Measurements from ENCODE around the gene MKS1. TPM values are rescaled to one million over a fixed set of nuclear protein-coding genes. Genes with fewer than 3 reads are reported as not detected.

The MKS1 gene
- total RNA-seq, 4 donors from 2014 or later: 8.5 to 51.9 (median 18.3) TPM

DNA sequence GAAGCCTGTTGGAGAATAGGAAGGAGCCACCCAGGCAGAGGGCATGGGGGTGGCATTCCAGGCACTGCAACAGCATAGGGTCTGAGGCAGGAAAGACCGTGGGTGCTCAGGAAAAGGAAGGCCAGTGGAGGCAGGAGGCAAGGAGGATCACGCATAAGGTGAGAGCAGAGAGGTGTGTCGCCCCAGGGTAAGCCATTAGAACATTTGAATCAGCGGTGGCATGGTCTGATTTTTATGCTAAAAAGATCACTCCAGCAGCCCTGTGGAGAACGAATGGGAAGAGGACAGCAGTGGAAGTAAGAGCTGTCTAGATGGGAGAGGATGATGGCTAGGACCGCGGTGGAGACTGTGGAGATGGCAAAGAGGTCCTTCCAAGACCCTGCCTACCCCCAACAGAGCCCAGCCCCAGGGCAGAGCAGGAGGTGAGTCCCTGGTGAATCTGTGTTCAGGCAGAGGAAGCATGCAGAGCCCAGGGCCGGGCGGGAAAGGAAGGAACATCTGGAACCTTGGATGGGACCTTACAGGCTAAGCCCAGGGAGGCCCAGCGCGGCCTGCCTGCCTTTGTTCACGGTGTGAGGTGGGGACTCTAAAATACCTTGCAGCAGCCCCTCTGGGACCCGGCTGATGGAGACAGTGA, 27.2 kb upstream of the MKS1 start:
- intact Hi-C loops (cut with DNase I; ENCODE audit: low total_unique reads) (no loop called here), in situ Hi-C loops (cut with MboI; ENCODE audit: low pct_ligation_motif_present in 1 of 4, low pct_unique_long_range_greater_than_20kb in 1 of 4, low sequenced_read_pairs in 3 of 4) (loop anchor here in 1 of 4 donors (25.0 kb wide), 1 partner anchor 109 kb away; the partner anchor contains the start of gene OR4D1)
- 73 to 89% methylated on average over 7 to 13 of the region's 13 CpGs for WGBS, 2 donors (ENCODE audit: low coverage in 1 of 2)

DNA sequence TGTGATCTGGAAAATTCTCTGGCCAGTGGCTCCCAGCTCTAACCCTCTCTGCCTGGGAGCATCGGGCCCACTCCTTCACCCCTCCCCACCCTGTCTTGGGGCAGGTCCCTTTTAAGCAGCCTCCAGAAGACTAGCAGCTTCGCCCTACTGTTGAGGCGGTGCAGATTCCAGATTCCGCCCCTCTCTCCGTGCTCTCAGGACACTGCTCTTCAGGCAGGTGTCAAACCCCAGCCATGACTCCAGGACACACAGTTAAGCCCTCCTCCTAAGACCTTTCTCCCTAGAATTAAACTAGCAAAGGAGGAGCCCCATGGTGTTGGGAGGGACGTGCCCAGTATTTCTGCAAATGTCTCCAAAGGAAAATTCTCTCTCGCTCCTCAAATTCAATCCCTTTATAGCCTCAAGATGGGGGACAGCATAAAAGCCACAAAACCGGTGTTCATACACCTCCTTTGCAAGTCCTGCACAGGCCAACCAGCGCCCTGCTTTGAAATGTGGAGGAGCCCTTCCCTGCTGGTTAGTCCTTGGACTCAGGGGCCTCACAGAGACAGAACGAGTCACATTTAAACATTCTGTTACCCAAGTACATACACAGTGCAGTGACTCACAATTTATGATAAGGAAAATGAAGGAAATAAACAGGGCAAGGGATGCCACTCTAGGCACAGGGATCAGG, 26.5 kb upstream of the MKS1 start:
- Histone ChIP-seq H3K27me3 (peaks cover 52% of the 10 kb centered on the region), H3K36me3 (no peaks in the 10 kb centered on the region), H3K27ac (no peak overlapping the region), H3K4me1 (peaks cover 9 to 11% (median 10%) of the 10 kb centered on the region in 4 donors), H3K4me3 (no peak overlapping the region), H3K9me3 (no peaks in the 10 kb centered on the region)
- intact Hi-C loops (cut with DNase I; ENCODE audit: low total_unique reads): no loop called here
- WGBS, 2 donors (ENCODE audit: low coverage in 1 of 2): 40 to 57% methylated on average over 1 to 10 of the region's 10 CpGs
- no peak for DNase-seq
- TF ChIP-seq POLR2A (IDR thresholded peaks at IDR 0.05): no peak
- TF ChIP-seq CTCF (IDR thresholded peaks at IDR 0.05): no peak
- TF ChIP-seq POLR2AphosphoS5 (IDR thresholded peaks at IDR 0.05): no peak
- no peak for TF ChIP-seq EP300 (IDR thresholded peaks at IDR 0.05; ENCODE audit: low read depth)
- in situ Hi-C loops (cut with MboI; ENCODE audit: low pct_ligation_motif_present in 1 of 4, low pct_unique_long_range_greater_than_20kb in 1 of 4, low sequenced_read_pairs in 3 of 4): loop anchor here in 1 of 4 donors (25.0 kb wide), 1 partner anchor 108 kb away; the partner anchor contains the start of gene OR4D1

More for the DNA sequence above, 27.2 kb upstream of the MKS1 start:
- no peak for TF ChIP-seq CTCF (IDR thresholded peaks at IDR 0.05)
- TF ChIP-seq POLR2AphosphoS5 (IDR thresholded peaks at IDR 0.05): no peak
- no peak for TF ChIP-seq POLR2A (IDR thresholded peaks at IDR 0.05)
- TF ChIP-seq EP300 (IDR thresholded peaks at IDR 0.05; ENCODE audit: low read depth): no peak
- no peak overlapping the region for H3K27ac ChIP-seq
- DNase-seq: no peak
- H3K4me1 ChIP-seq: peaks cover 9 to 11% (median 10%) of the 10 kb centered on the region in 4 donors
- peaks cover 48% of the 10 kb centered on the region for H3K27me3 ChIP-seq
- H3K9me3 ChIP-seq: no peaks in the 10 kb centered on the region
- H3K36me3 ChIP-seq: no peaks in the 10 kb centered on the region
- no peak overlapping the region for H3K4me3 ChIP-seq

DNA sequence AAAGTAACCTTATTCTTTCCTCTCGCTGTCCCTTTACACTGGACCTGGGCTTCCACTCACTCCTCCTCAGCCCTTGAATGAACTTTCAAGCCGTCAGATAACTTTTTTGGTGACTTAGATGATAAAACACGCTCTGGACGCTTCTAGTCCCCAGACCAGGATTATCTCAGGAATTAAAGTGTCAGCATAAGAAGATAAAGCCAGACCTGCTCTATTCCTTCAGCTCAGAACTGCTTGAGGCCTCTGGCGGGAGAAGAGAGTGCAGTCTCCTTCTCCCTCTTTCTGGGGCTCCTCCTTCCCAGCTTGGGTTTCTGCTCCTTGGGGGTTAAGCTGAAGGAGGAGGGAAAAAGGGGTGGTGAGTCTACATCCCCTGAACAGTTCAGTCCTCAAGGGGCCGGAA, 25.9 kb upstream of the MKS1 start:
- TF ChIP-seq CTCF (IDR thresholded peaks at IDR 0.05): no peak
- TF ChIP-seq POLR2AphosphoS5 (IDR thresholded peaks at IDR 0.05): no peak
- no peak for TF ChIP-seq EP300 (IDR thresholded peaks at IDR 0.05; ENCODE audit: low read depth)
- no peak for TF ChIP-seq POLR2A (IDR thresholded peaks at IDR 0.05)

GRCh38 chr17:58242171-58242784, 23.2 kb upstream of the MKS1 start:
- 24% methylated on average over 4 of the region's 4 CpGs; no CpG with 5 or more reads in 1 of the 2 donors for WGBS, 2 donors (ENCODE audit: low coverage in 1 of 2)
- H3K27ac ChIP-seq: no peak overlapping the region

More for the DNA sequence above, 25.9 kb upstream of the MKS1 start:
- Histone ChIP-seq H3K36me3 (no peaks in the 10 kb centered on the region), H3K9me3 (no peaks in the 10 kb centered on the region), H3K27me3 (peaks cover 58% of the 10 kb centered on the region), H3K4me3 (no peak overlapping the region), H3K4me1 (peaks cover 9 to 10% (median 10%) of the 10 kb centered on the region in 4 donors), H3K27ac (no peak overlapping the region)
- in situ Hi-C loops (cut with MboI; ENCODE audit: low pct_ligation_motif_present in 1 of 4, low pct_unique_long_range_greater_than_20kb in 1 of 4, low sequenced_read_pairs in 3 of 4) (loop anchor here in 1 of 4 donors (25.0 kb wide), 1 partner anchor 108 kb away; the partner anchor contains the start of gene OR4D1), intact Hi-C loops (cut with DNase I; ENCODE audit: low total_unique reads) (no loop called here)
- WGBS, 2 donors (ENCODE audit: low coverage in 1 of 2): 77 to 97% methylated on average over 5 to 6 of the region's 6 CpGs
- no peak for DNase-seq

More at GRCh38 chr17:58242171-58242784, 23.2 kb upstream of the MKS1 start:
- peaks cover 60% of the 10 kb centered on the region for H3K27me3 ChIP-seq
- intact Hi-C loops (cut with DNase I; ENCODE audit: low total_unique reads) (no loop called here), in situ Hi-C loops (cut with MboI; ENCODE audit: low pct_ligation_motif_present in 1 of 4, low pct_unique_long_range_greater_than_20kb in 1 of 4, low sequenced_read_pairs in 3 of 4) (loop anchor here in 1 of 4 donors (25.0 kb wide), 1 partner anchor 105 kb away; the partner anchor contains the start of gene OR4D1)
- DNase-seq: no peak
- H3K36me3 ChIP-seq: no peaks in the 10 kb centered on the region
- no peaks in the 10 kb centered on the region for H3K4me1 ChIP-seq
- H3K4me3 ChIP-seq: no peak overlapping the region
- no peaks in the 10 kb centered on the region for H3K9me3 ChIP-seq
- TF ChIP-seq POLR2A (IDR thresholded peaks at IDR 0.05): no peak
- TF ChIP-seq EP300 (IDR thresholded peaks at IDR 0.05; ENCODE audit: low read depth): no peak
- no peak for TF ChIP-seq POLR2AphosphoS5 (IDR thresholded peaks at IDR 0.05)
- TF ChIP-seq CTCF (IDR thresholded peaks at IDR 0.05): no peak
